ENCODE results near the gene IL6R.

The IL6R gene

GRCh38 chr1:154446789-154447188 lies 41.6 kb downstream of the IL6R start:
- DNase-seq (ENCODE audit: low read depth in 2 of 2, low spot score in 1 of 2), result no peak

GRCh38 chr1:154448331-154448811 lies 43.2 kb downstream of the IL6R start:
- DNase-seq (ENCODE audit: low read depth in 2 of 2, low spot score in 1 of 2), result no peak

GRCh38 chr1:154453161-154453560 lies 48.0 kb downstream of the IL6R start:
- DNase-seq (ENCODE audit: low read depth in 2 of 2, low spot score in 1 of 2), result no peak

GRCh38 chr1:154453574-154454352 lies 48.6 kb downstream of the IL6R start:
- DNase-seq (ENCODE audit: low read depth in 2 of 2, low spot score in 1 of 2), result no peak

GRCh38 chr1:154454386-154455120 lies 49.4 kb downstream of the IL6R start:
- no peak for DNase-seq (ENCODE audit: low read depth in 2 of 2, low spot score in 1 of 2)

GRCh38 chr1:154456631-154457030 lies 51.5 kb downstream of the IL6R start:
- no peak for DNase-seq (ENCODE audit: low read depth in 2 of 2, low spot score in 1 of 2)

- no peak for DNase-seq (ENCODE audit: low read depth in 2 of 2, low spot score in 1 of 2)
Observed at GRCh38 chr1:154459080-154459479, 53.9 kb downstream of the IL6R start.

GRCh38 chr1:154460695-154461260 lies 55.6 kb downstream of the IL6R start:
- no peak for DNase-seq (ENCODE audit: low read depth in 2 of 2, low spot score in 1 of 2)

GRCh38 chr1:154463512-154463990 lies 58.4 kb downstream of the IL6R start:
- peak in 1 of 2 donors; percentile 33 for DNase-seq (ENCODE audit: low read depth in 2 of 2, low spot score in 1 of 2)

- DNase-seq (ENCODE audit: low read depth in 2 of 2, low spot score in 1 of 2), result no peak
Observed at GRCh38 chr1:154465621-154466195, 60.6 kb downstream of the IL6R start.

- DNase-seq (ENCODE audit: low read depth in 2 of 2, low spot score in 1 of 2), result no peak
Observed at GRCh38 chr1:154466206-154466605, 61.1 kb downstream of the IL6R start.

- no peak for DNase-seq (ENCODE audit: low read depth in 2 of 2, low spot score in 1 of 2)
Observed at GRCh38 chr1:154466921-154467417, 61.8 kb downstream of the IL6R start.

- no peak for DNase-seq (ENCODE audit: low read depth in 2 of 2, low spot score in 1 of 2)
Observed at GRCh38 chr1:154467434-154468102, 62.4 kb downstream of the IL6R start.

- no peak for DNase-seq (ENCODE audit: low read depth in 2 of 2, low spot score in 1 of 2)
Observed at GRCh38 chr1:154468535-154469250, 63.5 kb downstream of the IL6R start.

GRCh38 chr1:154469844-154470560 lies 64.9 kb downstream of the IL6R start:
- DNase-seq (ENCODE audit: low read depth in 2 of 2, low spot score in 1 of 2), result no peak

- DNase-seq (ENCODE audit: low read depth in 2 of 2, low spot score in 1 of 2), result no peak
Observed at GRCh38 chr1:154471304-154471703, 66.2 kb downstream of the IL6R start.

GRCh38 chr1:154474802-154475201 lies 69.7 kb downstream of the IL6R start:
- DNase-seq (ENCODE audit: low read depth in 2 of 2, low spot score in 1 of 2), result no peak

GRCh38 chr1:154476791-154477190 lies 71.6 kb downstream of the IL6R start:
- DNase-seq (ENCODE audit: low read depth in 2 of 2, low spot score in 1 of 2), result no peak

- DNase-seq (ENCODE audit: low read depth in 2 of 2, low spot score in 1 of 2), result no peak
Observed at GRCh38 chr1:154478013-154478412, 72.9 kb downstream of the IL6R start.
